ENCODE results near the gene DCUN1D3.
A peak's percentile ranks its signal among the peaks of the same experiment; 100 is the strongest.

The DCUN1D3 gene

GRCh38 chr16:20899071-20899470 lies 1.1 kb downstream of the DCUN1D3 start:
- peak; percentile 78 for DNase-seq
- in situ Hi-C loops (cut with HindIII; ENCODE audit: low pct_ligation_motif_present, low pct_unique_long_range_greater_than_20kb, low sequenced_read_pairs): no loop called here

GRCh38 chr16:20897922-20898321 lies 2.2 kb downstream of the DCUN1D3 start:
- DNase-seq: no peak
- in situ Hi-C loops (cut with HindIII; ENCODE audit: low pct_ligation_motif_present, low pct_unique_long_range_greater_than_20kb, low sequenced_read_pairs): no loop called here

GRCh38 chr16:20897253-20897897 lies 2.8 kb downstream of the DCUN1D3 start:
- DNase-seq: peak; percentile 27
- in situ Hi-C loops (cut with HindIII; ENCODE audit: low pct_ligation_motif_present, low pct_unique_long_range_greater_than_20kb, low sequenced_read_pairs): no loop called here

GRCh38 chr16:20894388-20894787 lies 5.8 kb downstream of the DCUN1D3 start:
- no peak for DNase-seq
- in situ Hi-C loops (cut with HindIII; ENCODE audit: low pct_ligation_motif_present, low pct_unique_long_range_greater_than_20kb, low sequenced_read_pairs): no loop called here

- no peak for DNase-seq
- in situ Hi-C loops (cut with HindIII; ENCODE audit: low pct_ligation_motif_present, low pct_unique_long_range_greater_than_20kb, low sequenced_read_pairs): no loop called here
Measured at GRCh38 chr16:20889625-20890275, 10.4 kb downstream of the DCUN1D3 start.

GRCh38 chr16:20887207-20887606 lies 13.0 kb downstream of the DCUN1D3 start:
- in situ Hi-C loops (cut with HindIII; ENCODE audit: low pct_ligation_motif_present, low pct_unique_long_range_greater_than_20kb, low sequenced_read_pairs): no loop called here
- no peak for DNase-seq

- in situ Hi-C loops (cut with HindIII; ENCODE audit: low pct_ligation_motif_present, low pct_unique_long_range_greater_than_20kb, low sequenced_read_pairs): no loop called here
- no peak for DNase-seq
Measured at GRCh38 chr16:20886320-20886719, 13.8 kb downstream of the DCUN1D3 start.

GRCh38 chr16:20884240-20884556 lies 16.0 kb downstream of the DCUN1D3 start:
- DNase-seq: no peak
- in situ Hi-C loops (cut with HindIII; ENCODE audit: low pct_ligation_motif_present, low pct_unique_long_range_greater_than_20kb, low sequenced_read_pairs): no loop called here

- in situ Hi-C loops (cut with HindIII; ENCODE audit: low pct_ligation_motif_present, low pct_unique_long_range_greater_than_20kb, low sequenced_read_pairs): no loop called here
- DNase-seq: no peak
Measured at GRCh38 chr16:20883554-20884239, 16.5 kb downstream of the DCUN1D3 start.

GRCh38 chr16:20881503-20881878 lies 18.7 kb downstream of the DCUN1D3 start:
- in situ Hi-C loops (cut with HindIII; ENCODE audit: low pct_ligation_motif_present, low pct_unique_long_range_greater_than_20kb, low sequenced_read_pairs): no loop called here

GRCh38 chr16:20880867-20881502 lies 19.2 kb downstream of the DCUN1D3 start:
- no peak for DNase-seq
- in situ Hi-C loops (cut with HindIII; ENCODE audit: low pct_ligation_motif_present, low pct_unique_long_range_greater_than_20kb, low sequenced_read_pairs): no loop called here

More at GRCh38 chr16:20881503-20881878, 18.7 kb downstream of the DCUN1D3 start:
- DNase-seq: no peak

- DNase-seq: peak; percentile 84
- in situ Hi-C loops (cut with HindIII; ENCODE audit: low pct_ligation_motif_present, low pct_unique_long_range_greater_than_20kb, low sequenced_read_pairs): no loop called here
Measured at GRCh38 chr16:20879175-20880040, 20.8 kb downstream of the DCUN1D3 start.

- in situ Hi-C loops (cut with HindIII; ENCODE audit: low pct_ligation_motif_present, low pct_unique_long_range_greater_than_20kb, low sequenced_read_pairs): no loop called here
- DNase-seq: peak; percentile 73
Measured at GRCh38 chr16:20878682-20879147, 21.4 kb downstream of the DCUN1D3 start.

- in situ Hi-C loops (cut with HindIII; ENCODE audit: low pct_ligation_motif_present, low pct_unique_long_range_greater_than_20kb, low sequenced_read_pairs): no loop called here
- no peak for DNase-seq
Measured at GRCh38 chr16:20875355-20875650, 24.9 kb downstream of the DCUN1D3 start.

- in situ Hi-C loops (cut with HindIII; ENCODE audit: low pct_ligation_motif_present, low pct_unique_long_range_greater_than_20kb, low sequenced_read_pairs): no loop called here
- no peak for DNase-seq
Measured at GRCh38 chr16:20874088-20874581, 26.0 kb downstream of the DCUN1D3 start.

GRCh38 chr16:20873331-20873730 lies 26.8 kb downstream of the DCUN1D3 start:
- no peak for DNase-seq
- in situ Hi-C loops (cut with HindIII; ENCODE audit: low pct_ligation_motif_present, low pct_unique_long_range_greater_than_20kb, low sequenced_read_pairs): no loop called here

GRCh38 chr16:20871941-20872815 lies 28.0 kb downstream of the DCUN1D3 start:
- DNase-seq: no peak
- in situ Hi-C loops (cut with HindIII; ENCODE audit: low pct_ligation_motif_present, low pct_unique_long_range_greater_than_20kb, low sequenced_read_pairs): no loop called here

GRCh38 chr16:20871258-20871657 lies 28.9 kb downstream of the DCUN1D3 start:
- in situ Hi-C loops (cut with HindIII; ENCODE audit: low pct_ligation_motif_present, low pct_unique_long_range_greater_than_20kb, low sequenced_read_pairs): no loop called here
- no peak for DNase-seq

Data from ACHN (cell line).